ENCODE measurements around the gene ATP2C2. TPM values are rescaled to one million over a fixed set of nuclear protein-coding genes. Genes with fewer than 3 reads are reported as not detected.

ATP2C2 gene
- total RNA-seq, 1 experiment from 2014 or later: 4.0 TPM

DNA sequence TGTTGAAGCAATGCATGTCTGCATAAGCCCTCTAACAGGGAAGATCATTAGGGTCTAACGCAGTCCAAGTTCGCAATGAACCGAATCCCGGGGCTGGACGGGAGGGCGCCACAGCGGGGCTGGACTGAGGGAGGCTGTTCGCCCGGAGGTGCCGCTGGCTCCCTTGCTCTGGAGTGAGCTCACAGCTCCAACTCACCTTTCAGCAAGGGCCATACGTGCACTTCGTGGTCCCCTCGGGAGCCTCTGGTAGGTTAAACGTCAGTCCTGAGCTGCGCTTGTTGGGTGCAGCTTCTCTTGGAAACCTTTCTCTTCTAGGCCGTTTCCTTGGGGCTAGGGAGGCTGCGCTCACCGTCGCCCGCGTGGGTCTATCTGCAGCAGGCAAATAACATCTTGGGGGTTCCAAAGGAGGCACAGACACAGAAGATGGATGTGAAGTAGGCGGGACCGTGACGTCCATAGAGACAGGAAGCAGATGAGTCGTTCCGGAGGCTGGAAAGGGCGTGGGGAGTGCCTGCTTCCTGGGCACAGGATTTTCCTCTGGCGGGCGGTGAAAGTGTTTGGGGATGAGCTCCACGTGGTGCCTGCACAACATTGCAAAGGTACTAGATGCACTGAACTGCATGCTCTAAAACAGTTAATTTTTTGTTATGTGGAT is 21.9 kb downstream of the ATP2C2 start:
- H3K27me3 ChIP-seq (ENCODE audit: insufficient read depth, low read length): no peaks in the 10 kb centered on the region
- Mint-ChIP-seq H3K27me3 (ENCODE audit: low read depth) (no peaks in the 10 kb centered on the region; the same call in none of the 2 replicates), H3K27ac (no peak overlapping the region), H3K4me3 (no peak overlapping the region), H3K36me3 (ENCODE audit: insufficient read depth in 1 of 3, low read depth in 3 of 3) (0 out of 7 replicates have a peak, but pooled peaks cover 0 to 2% (median 0%) of the 10 kb centered on the region in 3 experiments), H3K9me3 (peaks cover 2 to 8% of the 10 kb centered on the region in 2 experiments; a peak in 4 of 5 replicates), H3K4me1 (no peaks in the 10 kb centered on the region)
- no peak overlapping the region for H3K56ac ChIP-seq (ENCODE audit: insufficient read length, low read depth, low read length)
- no peak overlapping the region for H3T11ph ChIP-seq (ENCODE audit: low read length)
- no peak overlapping the region for H2AFZ ChIP-seq (ENCODE audit: low read length)
- no peaks in the 10 kb centered on the region for H4K20me1 ChIP-seq (ENCODE audit: control insufficient read depth, insufficient read depth, insufficient read length)
- H3K23ac ChIP-seq (ENCODE audit: insufficient read length, low read depth, low read length): no peak overlapping the region
- H3K4me2 ChIP-seq (ENCODE audit: insufficient read depth, insufficient read length, low read length): no peak overlapping the region
- H4K91ac ChIP-seq (ENCODE audit: insufficient read length, low read depth, low read length): no peak overlapping the region
- no peak overlapping the region for H3K14ac ChIP-seq (ENCODE audit: insufficient read depth, low read length)
- H2BK15ac ChIP-seq (ENCODE audit: low read depth, low read length): no peak overlapping the region
- H3K27ac ChIP-seq (ENCODE audit: insufficient read length, low read depth, low read length): no peak overlapping the region
- WGBS (ENCODE audit: extremely low coverage, insufficient read length, low lambda C conversion rate): no CpG with 5 or more reads among the region's 30 CpGs
- TF ChIP-seq, protein P1, sequence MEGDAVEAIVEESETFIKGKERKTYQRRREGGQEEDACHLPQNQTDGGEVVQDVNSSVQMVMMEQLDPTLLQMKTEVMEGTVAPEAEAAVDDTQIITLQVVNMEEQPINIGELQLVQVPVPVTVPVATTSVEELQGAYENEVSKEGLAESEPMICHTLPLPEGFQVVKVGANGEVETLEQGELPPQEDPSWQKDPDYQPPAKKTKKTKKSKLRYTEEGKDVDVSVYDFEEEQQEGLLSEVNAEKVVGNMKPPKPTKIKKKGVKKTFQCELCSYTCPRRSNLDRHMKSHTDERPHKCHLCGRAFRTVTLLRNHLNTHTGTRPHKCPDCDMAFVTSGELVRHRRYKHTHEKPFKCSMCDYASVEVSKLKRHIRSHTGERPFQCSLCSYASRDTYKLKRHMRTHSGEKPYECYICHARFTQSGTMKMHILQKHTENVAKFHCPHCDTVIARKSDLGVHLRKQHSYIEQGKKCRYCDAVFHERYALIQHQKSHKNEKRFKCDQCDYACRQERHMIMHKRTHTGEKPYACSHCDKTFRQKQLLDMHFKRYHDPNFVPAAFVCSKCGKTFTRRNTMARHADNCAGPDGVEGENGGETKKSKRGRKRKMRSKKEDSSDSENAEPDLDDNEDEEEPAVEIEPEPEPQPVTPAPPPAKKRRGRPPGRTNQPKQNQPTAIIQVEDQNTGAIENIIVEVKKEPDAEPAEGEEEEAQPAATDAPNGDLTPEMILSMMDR (conservative IDR thresholded peaks at IDR 0.05): no peak
- no peaks in the 10 kb centered on the region for H3K79me1 ChIP-seq (ENCODE audit: insufficient read depth, low read depth, low read length, poor library complexity, severe bottlenecking)
- H3K4me1 ChIP-seq (ENCODE audit: insufficient read depth, low read length): no peaks in the 10 kb centered on the region
- H2BK5ac ChIP-seq (ENCODE audit: insufficient read length, low read length): no peak overlapping the region
- H3K9ac ChIP-seq (ENCODE audit: extremely low read depth, insufficient read length, low read length): no peak overlapping the region
- no peak overlapping the region for H2BK120ac ChIP-seq (ENCODE audit: low read depth, low read length, poor library complexity, severe bottlenecking)
- H3K79me2 ChIP-seq (ENCODE audit: insufficient read depth, low read length): no peaks in the 10 kb centered on the region
- H3K18ac ChIP-seq (ENCODE audit: insufficient read length, low read depth, low read length): no peak overlapping the region
- H2BK20ac ChIP-seq (ENCODE audit: low read depth, low read length, poor library complexity, severe bottlenecking): no peak overlapping the region
- H4K5ac ChIP-seq (ENCODE audit: insufficient read length, low read depth, low read length): no peak overlapping the region
- H3K9me3 ChIP-seq (ENCODE audit: control insufficient read depth, low read depth, low read length): no peaks in the 10 kb centered on the region
- H3K23me2 ChIP-seq (ENCODE audit: insufficient read length, low read depth, low read length, poor library complexity, severe bottlenecking): no peaks in the 10 kb centered on the region
- H4K8ac ChIP-seq (replicated peaks; ENCODE audit: insufficient read length, low read depth, low read length): no peak overlapping the region
- H2AK5ac ChIP-seq (ENCODE audit: insufficient read length, low read length): no peak overlapping the region
- no peak for DNase-seq
- H3K4ac ChIP-seq (ENCODE audit: low read depth, low read length): no peak overlapping the region
- no peak overlapping the region for H2BK12ac ChIP-seq (ENCODE audit: insufficient read length, low read depth, low read length)

Data from H9 (cell line).